GM10266 (cell line): Measurements from ENCODE around the gene HNRNPA0.
"Not testable (repeated sequence)": the region's sequence is repeated elsewhere in the genome, so short reads cannot be mapped to it uniquely, and the experiment has no call there.

Source experiments
- DNase-seq: peaks from one replicate; pipeline ENCODE4 v3.0.0; 2012; ENCODE audit errors: extremely low spot score
- TF ChIP-seq, protein P1 (sequence below): IDR thresholded peaks from 2 replicates; pipeline ENCODE4 v1.5.1; 2012; ENCODE audit warnings: mild to moderate bottlenecking, low read depth; ENCODE audit not compliant: control insufficient read depth, insufficient read depth; ENCODE audit errors: missing control alignments

HNRNPA0 gene

DNA sequence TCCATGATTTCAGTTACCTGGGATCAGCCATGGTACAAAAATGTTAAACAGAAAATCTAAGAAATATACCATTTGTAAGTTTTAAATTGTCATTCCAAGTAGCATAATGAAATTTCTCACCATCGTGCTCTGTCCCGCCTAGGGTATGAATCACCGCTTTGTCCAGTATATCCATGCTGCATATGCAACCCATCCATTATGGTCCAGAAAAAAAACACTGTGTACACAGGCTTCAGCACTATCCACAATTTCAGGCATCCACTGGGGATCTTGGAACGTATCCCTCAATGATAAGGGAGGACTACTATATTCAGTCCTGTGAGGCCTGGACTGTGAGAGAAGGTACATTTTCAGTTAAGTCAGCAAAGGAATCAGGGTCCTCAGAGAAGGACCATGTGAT lies 37.6 kb upstream of the HNRNPA0 start:
- DNase-seq: no peak
- TF ChIP-seq, protein P1, sequence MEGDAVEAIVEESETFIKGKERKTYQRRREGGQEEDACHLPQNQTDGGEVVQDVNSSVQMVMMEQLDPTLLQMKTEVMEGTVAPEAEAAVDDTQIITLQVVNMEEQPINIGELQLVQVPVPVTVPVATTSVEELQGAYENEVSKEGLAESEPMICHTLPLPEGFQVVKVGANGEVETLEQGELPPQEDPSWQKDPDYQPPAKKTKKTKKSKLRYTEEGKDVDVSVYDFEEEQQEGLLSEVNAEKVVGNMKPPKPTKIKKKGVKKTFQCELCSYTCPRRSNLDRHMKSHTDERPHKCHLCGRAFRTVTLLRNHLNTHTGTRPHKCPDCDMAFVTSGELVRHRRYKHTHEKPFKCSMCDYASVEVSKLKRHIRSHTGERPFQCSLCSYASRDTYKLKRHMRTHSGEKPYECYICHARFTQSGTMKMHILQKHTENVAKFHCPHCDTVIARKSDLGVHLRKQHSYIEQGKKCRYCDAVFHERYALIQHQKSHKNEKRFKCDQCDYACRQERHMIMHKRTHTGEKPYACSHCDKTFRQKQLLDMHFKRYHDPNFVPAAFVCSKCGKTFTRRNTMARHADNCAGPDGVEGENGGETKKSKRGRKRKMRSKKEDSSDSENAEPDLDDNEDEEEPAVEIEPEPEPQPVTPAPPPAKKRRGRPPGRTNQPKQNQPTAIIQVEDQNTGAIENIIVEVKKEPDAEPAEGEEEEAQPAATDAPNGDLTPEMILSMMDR: no peak

DNA sequence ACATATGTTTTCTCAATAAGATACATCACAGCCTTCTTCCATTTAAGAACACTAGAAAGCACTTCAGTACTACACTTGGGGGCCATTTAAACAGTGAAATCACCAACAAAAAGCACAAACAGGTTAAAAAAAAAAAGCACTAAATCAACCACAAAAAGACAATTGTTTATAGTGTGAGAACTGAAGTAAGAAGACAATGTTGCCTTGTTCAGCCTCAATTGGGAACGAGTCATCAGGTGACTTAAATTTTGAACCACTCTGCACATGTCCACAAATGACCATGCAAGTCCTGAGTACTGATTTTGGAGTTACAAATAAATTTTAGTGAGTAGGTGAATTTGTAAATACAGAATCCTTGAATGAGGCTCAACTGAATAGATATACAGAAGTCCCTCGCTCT lies 37.2 kb upstream of the HNRNPA0 start:
- TF ChIP-seq, protein P1: no peak
- no peak for DNase-seq

- not testable (repeated sequence) for DNase-seq
Observed at GRCh38 chr5:137788560-137788959, 34.4 kb upstream of the HNRNPA0 start.

DNA sequence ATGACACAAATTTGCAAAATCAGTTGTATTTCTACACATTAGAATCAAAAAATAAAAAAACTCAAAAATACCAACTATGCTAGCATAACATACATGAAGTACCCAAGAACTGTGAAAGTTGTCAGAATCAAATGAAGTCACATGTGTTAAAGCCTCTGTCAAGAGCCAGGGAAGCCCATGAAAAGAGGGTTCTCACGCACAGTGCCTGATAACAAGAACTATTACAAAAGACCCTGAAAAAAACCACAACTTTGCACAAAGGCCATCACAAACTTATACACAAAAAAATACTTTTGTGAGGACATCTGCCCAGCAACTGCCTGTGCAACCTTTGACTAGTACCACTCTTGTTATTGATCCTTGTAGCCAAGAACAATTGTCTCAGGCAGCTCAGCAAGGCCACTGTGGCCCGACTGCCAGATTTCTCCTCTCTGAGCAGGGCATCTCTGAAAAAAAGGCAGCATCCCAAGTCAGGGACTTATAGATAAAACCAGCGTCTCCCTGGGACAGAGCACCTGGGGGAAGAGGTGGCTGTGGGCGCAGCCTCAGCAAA lies 28.9 kb upstream of the HNRNPA0 start:
- TF ChIP-seq, protein P1: no peak
- no peak for DNase-seq

GRCh38 chr5:137782055-137782454 lies 27.9 kb upstream of the HNRNPA0 start:
- TF ChIP-seq, protein P1: no peak
- DNase-seq: no peak

GRCh38 chr5:137778772-137779564 lies 24.8 kb upstream of the HNRNPA0 start:
- TF ChIP-seq, protein P1: peak; percentile 59
- DNase-seq: peak; percentile 30

GRCh38 chr5:137767937-137768336 lies 13.8 kb upstream of the HNRNPA0 start:
- DNase-seq: not testable (repeated sequence)

- no peak for DNase-seq
- TF ChIP-seq, protein P1: no peak
Observed at GRCh38 chr5:137761566-137761965, 7.4 kb upstream of the HNRNPA0 start.
